ENCODE measurements around the gene ABCG1.

The ABCG1 gene

GRCh38 chr21:42308914-42309752 is 90.2 kb downstream of the ABCG1 start:
- no peak for FAIRE-seq

- no peak for FAIRE-seq
These were observed 90.8 kb downstream of the ABCG1 start for GRCh38 chr21:42309753-42310213.

- no peak for FAIRE-seq
These were observed 91.6 kb downstream of the ABCG1 start for GRCh38 chr21:42310411-42311001.

- FAIRE-seq: no peak
These were observed 92.2 kb downstream of the ABCG1 start for GRCh38 chr21:42311160-42311559.

- FAIRE-seq: no peak
These were observed 93.1 kb downstream of the ABCG1 start for GRCh38 chr21:42311816-42312625.

- no peak for FAIRE-seq
These were observed 93.7 kb downstream of the ABCG1 start for GRCh38 chr21:42312626-42313104.

GRCh38 chr21:42313501-42313969 is 94.6 kb downstream of the ABCG1 start:
- FAIRE-seq: no peak

- no peak for FAIRE-seq
These were observed 95.8 kb downstream of the ABCG1 start for GRCh38 chr21:42314616-42315295.

GRCh38 chr21:42315296-42315891 is 96.5 kb downstream of the ABCG1 start, which contains the start of gene TFF3:
Gene TFF3 (minus strand): TSS chr21:42315409. CDS start chr21:42315374, 35 bp downstream.
- peak; percentile 30 for FAIRE-seq

GRCh38 chr21:42316891-42317290 is 98.0 kb downstream of the ABCG1 start:
- no peak for FAIRE-seq

GRCh38 chr21:42317341-42317741 is 98.4 kb downstream of the ABCG1 start:
- no peak for FAIRE-seq

- FAIRE-seq: no peak
These were observed 99.1 kb downstream of the ABCG1 start for GRCh38 chr21:42317826-42318746.

GRCh38 chr21:42319376-42319775 is 100.4 kb downstream of the ABCG1 start:
- no peak for FAIRE-seq

- FAIRE-seq: no peak
These were observed 101.1 kb downstream of the ABCG1 start for GRCh38 chr21:42319851-42320572.

- no peak for FAIRE-seq
These were observed 101.9 kb downstream of the ABCG1 start for GRCh38 chr21:42320791-42321190.

GRCh38 chr21:42321231-42321630 is 102.3 kb downstream of the ABCG1 start:
- FAIRE-seq: no peak

GRCh38 chr21:42321845-42322244 is 102.9 kb downstream of the ABCG1 start:
- no peak for FAIRE-seq

GRCh38 chr21:42324896-42325295 is 106.0 kb downstream of the ABCG1 start:
- FAIRE-seq: no peak

- FAIRE-seq: no peak
These were observed 111.7 kb downstream of the ABCG1 start for GRCh38 chr21:42330380-42331371.
